LoVo (cell line): ENCODE results near the gene MRPS34.

Experiments
- DNase-seq: peaks from one replicate; pipeline ENCODE4 v3.0.0-alpha.2; 2016; ENCODE audit warnings: low spot score

MRPS34 gene

DNA sequence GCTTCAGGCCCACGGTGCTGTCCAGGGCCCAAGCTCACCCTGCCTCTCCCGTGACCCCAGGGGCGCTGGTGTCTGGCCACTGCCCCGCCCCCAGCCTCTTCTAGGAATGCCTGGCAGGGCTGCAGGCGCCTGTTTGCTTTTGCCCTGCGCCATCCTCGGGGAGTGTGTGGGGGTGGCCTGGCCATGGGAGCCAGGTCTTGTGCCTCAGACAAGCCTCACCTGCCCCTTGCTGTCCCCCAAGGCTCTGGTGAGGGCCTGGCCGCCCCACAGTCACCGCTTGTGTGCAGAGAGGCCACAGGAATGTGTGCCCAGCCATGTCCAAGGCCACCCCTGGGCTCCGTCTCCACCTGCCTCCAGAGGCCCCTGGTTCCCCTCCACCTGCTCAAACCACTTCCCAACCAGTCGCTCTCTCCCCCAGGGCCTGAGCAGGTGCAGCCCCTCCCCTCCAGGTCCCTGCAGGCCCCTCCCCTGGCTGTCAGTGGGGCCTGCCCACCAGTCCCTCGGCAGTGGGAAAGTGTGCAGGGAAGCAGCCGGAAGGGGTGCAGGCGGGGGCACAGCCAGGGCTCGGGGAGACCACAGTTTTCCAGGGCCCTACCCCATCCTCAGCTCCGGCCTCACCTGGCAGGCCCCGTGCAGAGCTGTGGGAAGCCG lies 21.4 kb upstream of the MRPS34 start:
- no peak for DNase-seq

DNA sequence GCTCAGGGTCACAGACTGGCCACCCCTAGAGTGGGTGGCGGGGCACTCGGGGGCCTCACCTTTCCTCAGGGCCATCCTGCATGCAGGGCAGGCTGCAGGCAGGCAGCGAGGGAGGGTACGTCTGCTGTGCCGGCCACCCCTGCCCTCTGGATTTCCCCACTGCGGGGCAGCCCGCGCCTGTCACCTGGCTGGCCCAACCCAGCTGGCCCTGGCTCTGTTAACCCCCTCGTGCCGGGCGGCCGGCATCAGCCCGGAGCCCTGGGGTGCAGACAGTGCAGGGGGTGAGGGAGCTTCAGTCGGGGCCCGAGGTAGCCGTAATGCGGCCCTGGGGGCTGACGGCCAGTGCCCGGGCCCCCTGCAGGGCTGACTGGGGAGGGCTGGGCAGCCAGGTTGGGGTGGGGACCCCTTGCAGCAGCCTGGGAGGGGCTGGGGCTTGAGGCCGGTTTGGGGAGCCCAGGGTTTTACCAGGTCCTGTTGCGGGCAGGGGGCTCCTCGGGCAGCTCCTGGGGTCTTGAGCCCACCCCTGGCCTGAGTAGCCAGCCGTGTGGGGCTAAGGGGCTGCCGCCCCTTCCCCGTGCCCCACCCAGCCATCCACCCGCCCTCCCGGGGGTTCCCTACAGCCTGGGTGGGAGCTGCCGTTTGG lies 20.8 kb upstream of the MRPS34 start, which contains the start of gene IGFALS:
Gene IGFALS, minus strand, starts transcription at position 128 of the 643 bp plus-strand sequence. Its CDS starts 53 bp downstream, at position 75.
- no peak for DNase-seq

DNA sequence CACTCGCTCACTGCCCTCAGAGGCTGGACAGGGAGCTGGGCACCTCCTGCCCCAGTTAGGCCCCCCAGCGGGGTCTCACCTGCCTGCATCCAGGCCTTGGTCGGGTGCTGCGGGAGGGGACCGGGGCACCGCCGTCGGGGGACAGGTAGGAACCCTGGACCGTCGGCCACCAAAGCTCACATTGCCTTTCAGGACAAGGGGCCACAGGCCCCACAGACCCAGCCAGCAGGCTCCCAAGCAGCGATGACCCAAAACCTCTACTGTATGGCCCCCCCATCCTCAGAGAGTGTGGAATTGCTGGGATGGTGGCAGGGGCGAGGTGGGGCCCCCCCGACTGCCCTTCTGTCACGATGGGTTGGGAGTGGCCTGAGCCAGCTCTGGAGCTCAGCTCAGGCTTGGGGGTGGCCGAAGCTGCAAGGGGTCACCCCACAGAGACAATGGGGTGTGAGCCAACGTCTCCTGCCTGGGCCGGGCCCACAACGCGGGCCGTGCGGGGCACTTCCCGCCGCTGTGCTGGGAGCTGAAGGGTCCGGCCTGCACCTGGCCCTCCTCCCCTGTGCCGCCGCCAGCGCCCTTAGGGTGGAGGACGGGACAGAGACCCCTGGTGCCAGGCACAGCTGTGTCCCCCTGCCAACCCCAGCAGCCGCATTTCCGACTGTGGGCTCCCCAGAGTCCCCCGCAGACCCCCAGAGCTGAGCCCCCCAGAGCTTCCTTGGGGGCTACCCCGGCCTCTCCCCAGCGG lies 20.1 kb upstream of the MRPS34 start:
- no peak for DNase-seq

DNA sequence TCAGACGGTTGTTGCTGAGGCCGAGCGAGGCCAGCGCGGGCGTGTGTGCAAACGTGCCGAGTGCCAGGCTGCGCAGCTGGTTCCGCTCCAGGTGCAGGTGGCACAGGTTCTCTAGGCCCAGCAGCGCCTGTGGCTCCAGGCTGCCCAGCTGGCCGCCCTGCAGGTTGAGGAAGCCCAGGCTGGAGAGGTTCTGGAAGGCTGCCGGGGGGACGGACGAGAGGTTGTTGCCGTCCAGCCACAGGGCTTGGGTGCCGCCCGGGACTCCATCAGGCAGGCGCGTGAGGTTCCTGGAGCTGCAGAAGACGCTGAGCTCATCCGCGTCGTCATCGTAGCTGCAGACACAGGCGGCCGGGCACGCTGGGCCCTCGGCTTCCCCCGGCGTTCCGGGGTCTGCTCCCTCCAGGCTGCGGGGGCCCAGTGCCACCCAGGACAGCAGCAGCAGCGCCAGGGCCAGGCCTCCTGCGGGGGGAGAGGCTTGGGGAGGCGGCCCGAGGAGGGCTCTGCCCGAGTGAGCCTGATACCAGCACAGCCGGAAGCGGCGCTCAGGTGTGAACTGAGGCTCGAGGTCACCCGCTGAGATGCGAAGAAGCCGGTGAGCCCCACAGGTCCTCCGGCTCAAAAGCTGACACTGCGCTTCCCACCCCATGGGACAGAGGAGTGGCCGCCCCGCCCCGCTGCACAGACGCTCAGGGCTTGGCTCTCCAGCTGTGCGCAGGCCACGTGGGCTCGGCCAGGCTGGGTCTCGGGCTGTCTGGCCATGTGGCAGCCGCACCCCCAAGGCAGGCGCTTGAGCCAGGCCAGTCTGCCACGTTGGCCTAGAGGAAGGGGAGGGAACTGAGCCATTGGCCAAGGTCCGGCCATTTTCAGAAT lies 19.2 kb upstream of the MRPS34 start:
- no peak for DNase-seq

DNA sequence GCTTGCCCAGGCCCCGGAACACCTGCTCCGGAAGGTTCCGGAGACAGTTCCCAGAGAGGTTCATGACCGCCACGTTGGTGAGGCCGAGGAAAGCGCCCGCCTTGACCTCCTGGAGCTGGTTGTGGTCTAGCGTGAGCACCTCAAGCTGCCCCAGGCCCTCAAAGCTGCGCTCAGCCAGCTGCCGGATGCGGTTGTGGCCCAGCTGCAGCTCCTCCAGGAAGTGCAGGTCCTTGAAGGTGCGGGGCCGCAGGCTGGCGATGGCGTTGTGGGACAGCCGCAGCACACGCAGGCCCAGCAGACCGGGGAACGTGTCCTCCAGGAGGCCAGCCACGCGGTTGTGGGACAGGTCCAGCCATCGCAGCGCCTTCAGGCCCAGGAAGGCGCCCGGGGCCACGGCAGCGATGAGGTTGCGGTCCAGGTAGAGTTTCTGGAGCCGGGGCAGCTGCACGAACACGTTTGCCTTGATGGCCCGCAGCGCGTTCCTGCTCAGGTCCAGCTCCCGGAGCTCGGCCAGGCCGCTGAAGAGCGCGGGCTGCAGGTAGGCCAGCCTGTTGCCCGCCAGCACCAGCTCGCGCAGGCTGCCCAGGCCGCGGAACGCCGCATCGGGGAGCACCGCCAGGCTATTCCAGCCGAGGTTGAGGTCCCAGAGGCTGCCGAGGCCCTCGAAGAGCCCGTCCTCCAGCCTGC lies 18.5 kb upstream of the MRPS34 start:
- no peak for DNase-seq

DNA sequence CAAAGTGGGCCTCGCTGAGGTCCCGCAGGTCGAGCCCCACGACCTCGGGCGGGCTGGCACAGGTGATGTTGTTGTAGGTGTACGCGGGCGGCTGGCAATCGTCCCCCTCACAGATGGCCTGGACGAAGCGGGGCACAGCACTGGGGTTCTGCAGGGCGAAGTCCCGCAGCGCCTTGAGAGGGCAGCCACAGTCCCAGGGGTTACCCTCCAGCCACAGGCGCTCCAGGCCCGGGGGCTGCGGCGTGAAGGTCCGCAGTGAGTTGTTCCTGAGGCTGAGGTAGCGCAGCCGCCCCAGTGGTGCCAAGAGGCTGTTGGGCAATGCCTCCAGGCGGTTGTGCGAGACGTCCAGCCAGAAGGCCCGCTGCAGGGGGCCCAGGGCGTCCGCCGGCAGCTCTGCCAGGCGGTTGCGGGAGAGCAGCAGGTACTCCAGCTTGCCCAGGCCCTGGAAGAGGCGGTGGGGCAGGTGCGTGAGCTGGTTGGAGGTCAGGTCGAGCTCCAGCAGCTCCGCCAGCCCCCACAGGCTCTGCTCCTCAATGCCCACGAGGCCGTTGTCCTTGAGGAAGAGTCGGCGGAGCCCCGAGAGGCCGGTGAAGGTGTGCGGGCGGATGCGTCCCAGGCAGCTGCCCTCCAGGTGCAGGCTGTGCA lies 17.8 kb upstream of the MRPS34 start:
- no peak for DNase-seq

DNA sequence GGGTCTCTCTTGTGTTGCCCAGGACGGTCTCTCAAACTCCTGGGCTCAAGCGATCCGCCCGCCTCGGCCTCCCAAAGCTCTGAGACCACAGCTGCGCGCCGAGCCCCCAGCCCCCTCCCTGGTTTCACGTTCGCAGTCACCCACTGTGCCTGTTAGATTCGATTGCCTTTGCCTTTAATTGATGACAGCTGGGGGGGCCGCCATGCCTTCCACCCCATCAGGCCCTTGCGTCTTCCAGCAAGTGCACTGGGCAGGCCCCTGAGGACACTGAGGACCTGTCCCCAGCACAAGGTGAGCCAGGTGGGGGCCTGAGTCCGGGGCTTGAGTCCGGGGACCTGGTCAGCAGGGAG lies 17.3 kb upstream of the MRPS34 start:
- DNase-seq, result no peak

DNA sequence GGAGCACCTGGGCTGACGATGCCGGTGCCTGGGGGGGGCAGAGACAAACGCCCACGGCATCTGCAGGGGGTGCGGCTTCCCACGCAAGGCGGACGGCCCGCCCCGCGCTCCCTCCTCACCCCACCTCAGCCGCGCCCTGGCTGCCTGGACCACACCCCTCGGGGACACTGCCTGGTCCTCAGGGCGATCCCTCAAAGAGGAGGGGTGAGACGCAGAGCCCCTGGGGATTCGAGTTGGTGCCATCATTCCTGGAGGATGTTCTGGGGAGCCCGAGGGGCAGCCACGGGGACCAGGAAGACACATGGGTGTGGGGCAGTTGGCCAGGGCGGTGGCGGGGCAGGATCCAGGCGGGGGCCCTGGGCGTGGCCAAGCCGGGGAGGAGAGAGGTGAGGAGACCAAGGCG lies 16.7 kb upstream of the MRPS34 start:
- DNase-seq, result no peak

DNA sequence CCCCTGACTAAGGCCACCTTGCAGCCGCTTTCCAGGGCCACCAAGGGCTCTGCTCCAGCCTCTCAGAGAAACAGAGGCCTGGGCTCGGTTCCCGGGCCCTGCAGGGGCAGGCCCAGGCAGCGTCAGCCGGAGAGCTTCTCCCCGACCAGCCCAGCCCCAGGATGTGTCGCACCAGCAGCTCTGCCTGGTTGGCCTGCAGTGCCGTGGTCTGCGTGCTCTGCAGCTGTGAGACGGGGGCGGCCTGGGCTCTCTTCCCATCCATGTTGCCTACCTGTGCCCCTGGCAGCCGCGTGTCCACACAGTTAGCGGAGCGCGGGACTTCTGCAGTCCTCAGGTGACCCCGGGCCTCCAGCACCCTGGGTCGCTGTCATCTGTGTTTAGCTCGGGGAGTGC lies 15.8 kb upstream of the MRPS34 start:
- DNase-seq, result no peak

DNA sequence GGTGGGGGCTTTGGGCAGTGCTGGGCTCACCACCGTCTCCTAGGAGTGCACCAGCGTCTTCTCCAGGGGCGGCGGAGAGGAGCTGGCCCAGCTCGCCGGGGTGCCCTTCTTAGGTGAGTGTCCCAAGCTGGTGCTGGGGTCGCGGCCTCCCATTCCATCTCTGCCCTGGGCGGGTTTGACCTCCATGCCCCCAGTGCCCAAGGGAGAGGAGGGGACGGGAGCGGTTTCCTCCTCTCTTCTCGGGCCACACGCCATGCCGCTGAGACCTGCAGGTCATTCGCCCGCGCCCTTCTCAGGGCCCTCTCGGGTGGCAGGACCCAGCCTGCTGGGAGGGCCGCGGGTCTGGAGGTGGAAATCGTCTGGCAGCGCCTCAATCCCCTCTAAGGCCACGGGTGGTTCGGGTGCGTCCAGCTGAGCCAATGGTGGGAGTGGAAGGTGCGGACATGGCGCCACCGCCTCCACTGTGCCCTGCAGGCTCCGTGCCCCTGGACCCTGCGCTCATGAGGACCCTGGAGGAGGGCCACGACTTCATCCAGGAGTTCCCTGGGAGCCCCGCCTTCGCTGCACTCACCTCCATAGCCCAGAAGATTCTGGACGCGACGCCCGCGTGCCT lies 15.3 kb upstream of the MRPS34 start:
- DNase-seq, result no peak

DNA sequence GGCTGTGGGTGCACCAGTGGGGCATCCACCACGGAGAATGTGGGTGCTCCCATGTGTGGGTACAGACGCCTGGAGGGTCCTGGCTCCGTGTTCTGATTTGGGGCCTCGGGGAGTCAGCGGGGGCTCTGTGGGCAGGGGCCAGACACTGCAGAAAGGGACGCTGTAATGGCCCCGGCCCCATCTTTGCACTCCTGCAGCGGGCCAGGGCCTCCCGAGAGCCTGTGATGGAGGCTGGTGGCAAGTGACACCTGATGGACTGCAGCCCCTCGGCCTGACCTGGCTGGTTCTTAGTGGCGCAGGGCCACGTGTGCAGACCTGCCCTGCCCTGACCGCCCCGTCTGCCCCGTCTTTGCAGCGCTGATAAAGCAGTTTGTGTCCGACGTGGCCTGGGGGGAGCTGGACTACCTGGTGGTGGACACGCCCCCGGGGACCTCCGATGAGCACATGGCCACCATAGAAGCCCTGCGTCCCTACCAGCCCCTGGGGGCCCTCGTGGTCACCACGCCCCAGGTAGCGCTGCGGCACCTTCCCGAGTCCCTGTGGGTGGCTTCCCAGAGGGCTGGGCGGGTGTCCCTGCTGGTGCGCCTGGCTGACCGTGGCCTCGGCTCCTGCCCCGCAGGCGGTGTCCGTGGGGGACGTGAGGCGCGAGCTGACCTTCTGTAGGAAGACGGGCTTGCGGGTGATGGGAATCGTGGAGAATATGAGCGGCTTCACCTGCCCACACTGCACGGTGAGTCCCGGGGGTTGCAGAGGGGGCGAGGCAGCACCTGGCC lies 14.6 kb upstream of the MRPS34 start:
- no peak for DNase-seq

DNA sequence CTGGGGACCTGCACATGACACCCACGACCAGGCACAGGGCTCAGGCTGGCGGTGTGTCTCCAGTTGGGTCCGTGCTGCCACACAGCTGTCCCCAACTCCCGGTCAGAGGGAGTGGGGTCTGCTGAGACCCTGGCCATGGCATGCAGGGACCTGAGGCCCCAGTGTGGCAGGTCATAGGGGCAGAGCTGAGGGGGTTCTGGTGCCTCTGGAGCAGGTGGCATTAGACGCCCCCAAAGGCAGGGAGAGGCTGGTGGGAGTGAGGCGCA lies 14.1 kb upstream of the MRPS34 start:
- DNase-seq, result no peak

DNA sequence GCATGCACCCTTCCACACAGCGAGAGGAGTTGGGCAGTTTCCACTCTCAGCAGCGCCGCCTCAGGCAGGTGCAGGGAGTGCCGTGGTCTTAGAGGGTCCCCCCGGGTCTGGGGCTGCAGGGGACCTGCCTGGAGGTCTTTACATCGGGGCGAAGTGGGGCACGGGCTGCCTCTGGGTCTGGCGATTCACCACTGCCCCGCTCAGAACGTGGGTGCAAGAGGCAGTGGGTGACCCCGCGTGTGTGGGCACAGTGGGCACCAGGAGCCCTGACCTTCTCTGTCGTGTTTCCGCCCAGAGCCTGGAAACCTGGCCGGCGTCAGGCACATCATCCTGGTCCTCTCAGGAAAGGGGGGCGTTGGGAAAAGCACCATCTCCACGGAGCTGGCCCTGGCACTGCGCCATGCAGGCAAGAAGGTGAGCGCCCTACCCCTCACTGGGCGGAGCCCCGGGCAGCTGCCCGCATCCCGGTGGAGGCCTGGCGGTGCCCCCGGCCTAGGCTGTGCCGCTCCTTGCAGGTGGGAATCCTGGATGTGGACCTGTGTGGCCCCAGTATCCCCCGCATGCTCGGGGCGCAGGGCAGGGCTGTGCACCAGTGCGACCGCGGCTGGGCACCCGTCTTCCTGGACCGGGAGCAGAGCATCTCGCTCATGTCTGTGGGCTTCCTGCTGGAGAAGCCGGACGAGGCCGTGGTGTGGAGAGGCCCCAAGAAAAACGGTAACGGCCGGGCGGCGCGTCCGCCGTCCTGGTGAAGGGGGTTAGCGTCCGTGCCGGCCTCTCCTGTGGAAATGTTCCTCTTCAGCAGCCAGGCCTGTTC lies 13.5 kb upstream of the MRPS34 start:
- no peak for DNase-seq

DNA sequence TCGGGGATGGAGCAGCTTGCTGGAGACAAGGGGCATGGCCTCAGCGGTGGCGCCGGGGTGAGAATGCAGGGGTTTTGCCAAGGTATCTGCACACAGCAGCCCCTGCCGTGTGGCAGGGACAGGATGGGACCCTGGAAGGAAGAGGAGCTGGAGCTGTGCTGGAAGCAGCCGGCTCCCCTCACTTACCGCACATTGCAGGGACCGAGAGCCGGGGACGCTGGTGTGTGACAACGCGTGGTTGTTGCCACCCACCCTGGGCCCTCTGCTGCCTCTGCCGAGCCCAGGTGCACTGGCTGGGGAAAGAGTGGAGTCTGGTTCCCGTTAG lies 12.9 kb upstream of the MRPS34 start:
- no peak for DNase-seq

DNA sequence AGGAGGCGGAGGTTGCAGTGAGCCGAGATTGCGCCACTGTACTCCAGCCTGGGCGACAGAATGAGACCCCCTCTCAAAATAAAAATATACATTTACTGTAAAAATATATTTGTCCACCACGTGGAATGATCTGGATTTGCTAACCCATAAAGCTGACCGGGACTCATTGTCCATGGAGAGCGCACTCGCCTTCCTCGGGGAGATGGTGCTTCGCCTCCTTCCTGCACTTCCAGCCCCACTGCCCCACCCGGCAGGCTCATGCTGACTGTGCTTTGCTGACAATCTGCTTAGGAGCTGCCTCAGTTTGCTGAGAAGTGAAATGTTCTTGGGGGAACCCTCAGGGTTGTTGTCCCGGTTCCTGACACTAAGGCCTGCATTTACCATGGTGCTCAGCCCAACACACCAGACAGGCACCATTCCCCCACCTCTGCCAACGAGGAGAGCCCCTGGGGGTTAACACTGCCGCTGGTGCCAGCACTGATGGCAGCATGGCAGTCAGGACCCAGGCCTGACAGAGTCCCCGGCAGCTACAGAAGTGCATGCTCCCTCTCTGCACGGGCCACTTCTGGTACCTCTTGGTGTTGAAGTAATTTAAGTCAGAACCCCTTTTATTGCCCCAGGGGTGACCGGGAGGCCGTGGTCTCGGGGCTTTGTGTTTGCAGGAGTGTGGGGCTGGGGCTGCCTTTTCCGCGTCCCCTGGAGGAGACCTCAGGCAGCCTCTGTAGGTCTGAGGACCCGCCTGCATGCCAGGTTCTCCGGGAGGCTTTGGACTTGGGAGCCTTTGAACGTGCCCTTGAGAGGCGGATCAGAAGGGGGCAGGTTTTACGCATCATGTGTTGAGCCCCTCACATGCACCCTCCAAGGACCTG lies 12.3 kb upstream of the MRPS34 start:
- no peak for DNase-seq

DNA sequence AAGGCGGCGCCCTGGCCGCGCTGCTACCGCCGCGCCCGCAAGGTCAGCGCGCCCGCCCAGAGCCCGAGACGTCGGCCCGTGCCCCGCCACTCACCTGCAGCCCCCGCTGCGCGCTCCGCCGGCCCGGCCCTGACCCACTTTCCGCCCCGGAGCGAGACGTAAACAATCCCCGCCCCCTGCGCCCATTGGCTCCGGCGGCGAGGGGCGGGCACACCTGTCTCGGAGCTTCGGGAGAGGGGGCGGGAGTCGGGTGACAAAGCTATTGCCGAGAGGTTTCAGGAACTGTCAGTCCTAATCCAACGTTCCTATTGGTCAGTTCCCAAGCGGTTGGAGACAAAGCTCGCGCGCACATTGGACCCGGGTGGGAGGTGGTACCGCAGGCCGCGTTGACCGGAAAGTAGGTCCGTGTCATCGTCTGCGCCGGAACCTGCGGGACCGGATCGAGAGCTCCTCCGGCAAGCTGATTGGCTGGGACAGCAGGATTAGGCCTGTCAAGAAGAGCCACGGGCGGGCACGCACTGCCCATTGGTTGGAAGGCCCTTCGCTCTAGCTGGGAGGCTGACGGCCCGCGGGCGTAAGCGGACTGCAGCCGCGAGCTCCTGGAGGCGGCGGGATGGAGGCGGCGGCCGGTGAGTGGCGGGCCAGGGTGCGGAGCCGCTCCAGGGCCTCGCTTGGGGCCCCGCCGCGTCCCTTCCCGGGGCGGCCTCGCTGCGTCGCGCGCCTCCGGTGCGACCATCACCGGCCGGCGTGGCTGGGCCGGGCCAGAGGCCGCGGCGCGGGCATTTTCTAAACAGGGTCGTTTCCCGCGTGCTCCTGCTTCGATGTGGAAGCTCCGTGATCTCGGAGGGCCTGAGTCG lies 9.7 kb upstream of the MRPS34 start, which contains the start of the genes NUBP2 and SPSB3:
Gene NUBP2, plus strand, starts transcription at position 553 of the 857 bp plus-strand sequence. Its CDS starts 61 bp downstream, at position 614.
Gene SPSB3, minus strand, starts transcription at position 164 of the 857 bp plus-strand sequence. CDS start 1,088 bp downstream, outside the sequence.
- DNase-seq, result peak; percentile 100

DNA sequence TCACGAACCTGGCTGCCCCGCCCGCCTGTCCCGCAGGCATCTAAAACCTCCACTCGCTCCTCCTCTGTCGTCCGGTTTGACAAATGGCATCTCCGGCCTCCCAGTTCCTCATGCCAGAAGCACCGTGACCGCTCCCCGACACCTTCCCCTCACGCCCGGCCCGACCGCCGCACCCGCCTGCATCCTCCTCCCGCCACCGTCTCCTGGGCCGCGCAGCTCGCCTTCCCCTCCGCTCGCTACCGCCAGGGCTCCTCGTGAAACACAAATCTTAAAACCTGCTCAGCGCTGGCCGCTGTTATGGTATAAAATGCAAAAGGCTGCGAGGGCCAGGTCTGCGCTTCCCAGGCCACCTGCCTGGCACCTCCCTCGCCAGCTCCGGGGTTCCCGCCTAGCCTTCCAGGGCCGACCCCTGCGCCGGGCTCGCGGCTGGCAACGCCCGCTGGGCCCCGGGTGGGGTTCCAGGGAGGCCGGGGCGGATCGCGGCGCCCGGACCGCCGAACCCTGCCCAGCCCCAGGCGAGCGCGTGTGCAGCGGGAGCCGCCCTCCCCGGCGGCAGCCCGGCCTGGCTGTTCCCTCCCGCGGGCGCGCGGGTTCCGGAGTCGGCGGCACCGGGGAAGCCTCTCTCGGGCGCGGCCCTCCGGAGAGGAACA lies 8.9 kb upstream of the MRPS34 start:
- peak; percentile 25 for DNase-seq
